ENCODE measurements around the gene ALDH3B1. TPM values are rescaled to one million over a fixed set of nuclear protein-coding genes. Genes with fewer than 3 reads are reported as not detected.

Gene ALDH3B1
- total RNA-seq, 1 experiment from 2014 or later: 59.8 TPM

DNA sequence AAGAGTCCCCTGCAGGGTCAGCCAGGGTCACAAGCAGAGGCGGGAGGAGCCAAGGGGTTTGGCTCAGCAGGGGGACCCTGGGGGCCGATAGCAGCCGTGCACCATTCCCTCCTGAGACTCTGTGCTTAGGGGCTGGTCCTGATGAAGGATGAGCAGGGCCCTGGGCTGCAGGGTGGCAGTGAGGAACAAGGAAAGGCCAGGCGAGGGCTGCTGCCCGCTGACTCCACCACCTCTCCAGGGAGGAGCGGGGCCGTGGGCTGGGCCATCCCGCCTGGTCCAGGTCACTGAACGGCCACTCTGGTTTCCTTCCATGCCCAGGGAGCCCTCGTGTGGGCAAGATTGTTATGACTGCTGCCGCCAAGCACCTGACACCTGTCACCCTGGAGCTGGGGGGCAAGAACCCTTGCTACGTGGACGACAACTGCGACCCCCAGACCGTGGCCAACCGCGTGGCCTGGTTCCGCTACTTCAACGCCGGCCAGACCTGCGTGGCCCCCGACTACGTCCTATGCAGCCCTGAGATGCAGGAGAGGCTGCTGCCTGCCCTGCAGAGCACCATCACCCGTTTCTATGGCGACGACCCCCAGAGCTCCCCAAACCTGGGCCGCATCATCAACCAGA lies 11.2 kb downstream of the ALDH3B1 start:
- H3K4me1 ChIP-seq (replicated peaks): peaks cover 19% of the 10 kb centered on the region
- peaks cover 35% of the 10 kb centered on the region for H3K36me3 ChIP-seq
- H3K27ac ChIP-seq: no peak overlapping the region
- no peaks in the 10 kb centered on the region for H3K9me3 ChIP-seq (replicated peaks)
- DNase-seq (ENCODE audit: low read depth in 1 of 2, low spot score in 2 of 2): peak in 1 of 2 experiments; percentile 40
- H3K4me3 ChIP-seq: no peak overlapping the region
- H3K27me3 ChIP-seq (replicated peaks): no peaks in the 10 kb centered on the region

DNA sequence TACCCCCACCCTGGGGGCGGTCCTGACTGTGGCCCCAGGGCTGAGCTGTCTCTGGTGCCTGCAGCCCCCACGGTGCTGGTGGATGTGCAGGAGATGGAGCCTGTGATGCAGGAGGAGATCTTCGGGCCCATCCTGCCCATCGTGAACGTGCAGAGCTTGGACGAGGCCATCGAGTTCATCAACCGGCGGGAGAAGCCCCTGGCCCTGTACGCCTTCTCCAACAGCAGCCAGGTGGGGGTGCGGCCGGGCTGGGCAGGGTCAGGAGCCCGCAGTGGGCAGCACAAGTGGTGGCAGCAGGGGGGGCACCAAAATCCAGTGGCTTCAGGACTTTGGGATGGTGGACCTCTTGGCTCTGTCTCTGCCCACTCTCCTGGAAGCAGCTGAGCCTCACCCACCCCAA lies 12.4 kb downstream of the ALDH3B1 start:
- Histone ChIP-seq H3K36me3 (peaks cover 46% of the 10 kb centered on the region), H3K4me1 (replicated peaks) (peaks cover 25% of the 10 kb centered on the region), H3K9me3 (replicated peaks) (no peaks in the 10 kb centered on the region), H3K27me3 (replicated peaks) (no peaks in the 10 kb centered on the region), H3K27ac (no peak overlapping the region), H3K4me3 (no peak overlapping the region)
- DNase-seq (ENCODE audit: low read depth in 1 of 2, low spot score in 2 of 2): no peak

DNA sequence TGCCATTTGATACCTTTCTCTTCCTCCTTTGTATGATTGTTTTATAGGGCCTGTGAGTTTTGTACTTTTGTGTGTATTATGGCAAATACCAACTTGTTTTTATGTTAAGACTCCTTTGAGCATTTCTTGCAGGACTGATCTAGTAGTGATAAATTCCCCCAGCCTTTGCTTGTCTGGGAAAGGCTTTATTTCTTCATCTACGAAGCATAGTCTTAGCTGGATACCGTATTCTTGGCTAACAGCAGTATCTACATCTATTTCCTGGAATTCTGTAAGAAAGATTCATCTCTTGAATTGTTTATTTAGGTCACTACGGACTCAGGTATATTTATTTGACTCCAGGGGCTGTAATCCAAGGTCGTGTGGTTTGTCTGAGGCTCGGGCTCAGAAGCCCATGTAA lies 14.4 kb downstream of the ALDH3B1 start:
- Histone ChIP-seq H3K36me3 (peaks cover 57% of the 10 kb centered on the region), H3K27ac (no peak overlapping the region), H3K27me3 (replicated peaks) (no peaks in the 10 kb centered on the region), H3K4me1 (replicated peaks) (peaks cover 44% of the 10 kb centered on the region), H3K4me3 (no peak overlapping the region), H3K9me3 (replicated peaks) (no peaks in the 10 kb centered on the region)
- DNase-seq (ENCODE audit: low read depth in 1 of 2, low spot score in 2 of 2): no peak

DNA sequence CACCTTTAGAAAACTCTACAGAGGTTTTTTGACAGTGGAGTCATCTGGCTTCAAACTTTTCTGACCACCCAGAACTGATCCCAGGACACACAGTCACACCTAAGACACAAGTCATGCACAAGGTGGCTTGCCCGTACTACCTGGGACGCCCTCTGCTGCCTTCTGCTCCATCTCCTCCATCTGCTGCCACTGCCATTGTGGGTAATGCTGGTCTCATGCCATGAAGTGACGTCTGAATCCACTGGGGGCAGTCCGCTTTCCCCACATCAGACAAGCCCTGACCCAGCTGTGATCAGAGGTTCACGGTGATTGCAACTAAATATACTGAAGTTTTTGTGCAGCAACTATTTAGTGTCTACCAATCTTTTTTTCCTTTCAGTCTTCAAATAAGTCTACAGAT lies 14.9 kb downstream of the ALDH3B1 start:
- Histone ChIP-seq H3K27me3 (replicated peaks) (no peaks in the 10 kb centered on the region), H3K4me3 (no peak overlapping the region), H3K4me1 (replicated peaks) (peaks cover 48% of the 10 kb centered on the region), H3K36me3 (peaks cover 57% of the 10 kb centered on the region), H3K27ac (no peak overlapping the region), H3K9me3 (replicated peaks) (no peaks in the 10 kb centered on the region)
- no peak for DNase-seq (ENCODE audit: low read depth in 1 of 2, low spot score in 2 of 2)

DNA sequence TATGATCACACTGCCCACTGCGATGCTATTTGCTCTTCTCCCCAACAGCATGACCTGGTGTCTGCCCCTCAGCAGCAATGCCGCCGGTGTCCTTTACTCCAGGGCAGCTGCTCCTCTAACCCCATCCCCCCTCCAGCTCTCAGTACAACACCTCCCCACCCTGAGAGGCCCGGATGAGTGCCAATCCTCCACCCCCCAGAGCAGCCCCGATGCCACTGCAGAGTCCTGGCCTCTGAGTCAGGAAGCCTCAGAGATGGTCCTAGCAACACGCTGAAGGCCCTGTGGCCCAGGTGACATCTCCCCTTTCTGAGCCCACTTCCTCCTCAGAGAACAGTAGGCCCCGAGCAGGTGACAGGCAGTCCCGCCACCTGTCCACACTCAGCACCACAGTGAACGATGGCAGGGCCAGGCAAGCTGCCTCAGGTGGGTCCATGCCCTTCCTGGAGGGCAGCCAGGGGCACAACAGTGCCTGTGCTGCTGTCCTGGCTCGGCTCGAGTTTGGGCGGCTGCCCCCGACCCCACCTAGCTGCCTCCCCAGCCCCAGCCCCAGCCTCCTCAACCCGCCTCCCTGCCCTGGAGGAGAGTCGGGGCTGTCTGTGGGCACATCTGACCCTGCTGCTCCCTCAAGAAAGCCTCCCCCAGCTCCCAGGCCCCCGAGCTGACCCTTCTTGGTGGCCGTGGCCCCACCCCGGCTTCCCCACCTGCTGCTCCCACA lies 16.4 kb downstream of the ALDH3B1 start:
- no peaks in the 10 kb centered on the region for H3K27me3 ChIP-seq (replicated peaks)
- no peaks in the 10 kb centered on the region for H3K9me3 ChIP-seq (replicated peaks)
- H3K4me3 ChIP-seq: no peak overlapping the region
- no peak overlapping the region for H3K27ac ChIP-seq
- DNase-seq (ENCODE audit: low read depth in 1 of 2, low spot score in 2 of 2): no peak
- H3K4me1 ChIP-seq (replicated peaks): peaks cover 45% of the 10 kb centered on the region
- peaks cover 65% of the 10 kb centered on the region for H3K36me3 ChIP-seq

DNA sequence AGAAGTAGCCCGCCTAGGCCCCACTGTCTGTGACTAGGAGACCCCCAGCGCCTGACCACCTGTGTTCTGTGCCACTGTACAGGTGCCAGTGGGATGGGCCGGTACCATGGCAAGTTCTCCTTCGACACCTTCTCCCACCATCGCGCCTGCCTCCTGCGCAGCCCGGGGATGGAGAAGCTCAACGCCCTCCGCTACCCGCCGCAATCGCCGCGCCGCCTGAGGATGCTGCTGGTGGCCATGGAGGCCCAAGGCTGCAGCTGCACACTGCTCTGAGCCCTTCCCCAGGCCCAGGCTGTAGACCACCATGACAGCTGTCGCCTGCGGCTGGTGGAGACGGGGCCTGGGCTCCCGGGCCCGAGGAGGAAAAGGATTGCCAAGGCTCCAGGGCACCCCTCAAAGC lies 17.5 kb downstream of the ALDH3B1 start:
- no peaks in the 10 kb centered on the region for H3K9me3 ChIP-seq (replicated peaks)
- H3K27me3 ChIP-seq (replicated peaks): no peaks in the 10 kb centered on the region
- peaks cover 70% of the 10 kb centered on the region for H3K36me3 ChIP-seq
- H3K27ac ChIP-seq: peak overlapping the region; percentile 80
- DNase-seq (ENCODE audit: low read depth in 1 of 2, low spot score in 2 of 2): no peak
- peaks cover 51% of the 10 kb centered on the region for H3K4me1 ChIP-seq (replicated peaks)
- no peak overlapping the region for H3K4me3 ChIP-seq

DNA sequence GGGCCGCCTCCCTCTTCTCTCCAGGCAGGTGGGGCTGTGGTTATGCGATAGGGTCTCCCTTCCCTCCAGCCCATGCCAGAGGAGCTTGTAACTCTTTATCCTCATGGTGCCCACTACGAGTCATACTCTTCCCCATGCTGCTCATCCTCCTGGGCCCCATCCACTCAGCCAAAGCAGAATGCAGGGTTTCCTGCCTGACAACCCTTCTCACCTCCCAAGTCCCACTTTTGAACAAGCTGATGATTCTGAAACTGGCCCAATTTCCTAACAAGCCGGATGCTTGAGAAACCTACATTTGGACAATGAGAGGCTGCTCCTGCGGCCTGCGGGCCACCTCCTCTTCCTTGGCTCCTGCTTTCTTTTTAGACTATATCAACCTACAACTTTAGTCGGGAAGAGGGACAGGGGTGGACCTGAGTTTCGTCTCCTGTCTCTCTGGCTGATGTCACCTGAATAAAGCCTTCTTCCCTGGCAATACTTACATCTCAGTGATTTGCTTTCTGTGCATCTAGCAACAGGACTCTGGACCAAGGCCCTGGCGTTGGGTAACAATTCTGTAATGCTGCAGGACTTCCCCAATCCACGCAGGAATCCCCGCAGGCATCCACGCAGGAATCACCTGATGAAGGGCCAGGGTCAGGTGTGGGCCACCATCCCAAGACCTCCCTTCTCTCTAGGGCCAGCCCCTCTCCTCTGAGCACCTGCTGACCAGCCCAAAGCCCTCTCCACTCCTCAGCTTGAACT lies 18.8 kb downstream of the ALDH3B1 start:
- no peaks in the 10 kb centered on the region for H3K9me3 ChIP-seq (replicated peaks)
- H3K36me3 ChIP-seq: peaks cover 78% of the 10 kb centered on the region
- H3K27ac ChIP-seq: peak overlapping the region; percentile 80
- peaks cover 51% of the 10 kb centered on the region for H3K4me1 ChIP-seq (replicated peaks)
- peak in 1 of 2 experiments; percentile 51 for DNase-seq (ENCODE audit: low read depth in 1 of 2, low spot score in 2 of 2)
- no peaks in the 10 kb centered on the region for H3K27me3 ChIP-seq (replicated peaks)
- H3K4me3 ChIP-seq: no peak overlapping the region

DNA sequence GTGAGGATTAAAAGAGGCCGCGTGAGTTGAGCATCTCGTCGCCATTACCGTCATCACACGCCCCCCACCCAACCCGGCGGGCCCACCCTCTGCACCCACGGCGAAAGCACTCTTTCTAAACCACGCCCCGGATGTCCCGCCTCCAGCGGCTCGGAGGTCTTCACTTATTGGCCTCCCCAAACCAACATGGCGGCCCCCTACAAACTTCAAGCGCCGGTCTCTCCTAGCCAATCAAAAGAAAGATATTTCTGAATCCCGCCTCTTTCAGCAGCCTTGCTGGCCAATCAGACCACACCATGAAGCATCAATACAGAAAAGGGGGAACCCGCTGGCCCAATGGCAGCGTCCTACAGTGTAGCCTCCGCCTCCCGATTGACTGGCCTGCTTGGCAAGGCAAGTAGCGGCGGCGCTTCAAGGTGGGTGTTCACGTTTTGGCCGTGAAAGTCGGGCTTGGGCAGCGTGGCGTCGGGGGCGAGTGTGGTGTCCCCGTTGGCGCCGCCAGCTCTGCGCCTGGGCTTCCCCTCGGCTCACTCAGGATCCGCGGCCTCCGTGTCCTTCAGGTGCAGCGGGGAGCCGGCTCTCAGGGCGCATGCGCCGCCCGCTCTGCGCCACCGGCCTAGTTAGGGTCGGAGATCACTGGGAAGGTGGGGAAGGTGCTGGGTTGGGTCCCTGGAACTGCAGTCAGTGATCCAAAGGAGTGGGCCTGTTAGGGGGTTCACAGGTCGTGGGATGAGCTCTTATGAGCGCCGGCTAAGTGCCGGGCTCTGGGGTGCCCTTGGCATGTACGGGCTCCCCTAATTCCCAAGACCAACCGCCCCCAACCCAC lies 20.4 kb downstream of the ALDH3B1 start, which contains the start of gene NDUFS8:
TSS of gene NDUFS8 (plus strand) at position 364 of the 826 bp plus-strand sequence. CDS start 1,471 bp downstream, outside the sequence.
- H3K27me3 ChIP-seq (replicated peaks): no peaks in the 10 kb centered on the region
- H3K4me1 ChIP-seq (replicated peaks): peaks cover 44% of the 10 kb centered on the region
- peak within 1 kb of the TSS; percentile 40 for H3K27ac ChIP-seq
- H3K4me3 ChIP-seq: peak within 1 kb of the TSS; percentile 73
- H3K36me3 ChIP-seq: peaks cover 76% of the 10 kb centered on the region
- DNase-seq (ENCODE audit: low read depth in 1 of 2, low spot score in 2 of 2): peak; percentile 99 to 100
- no peaks in the 10 kb centered on the region for H3K9me3 ChIP-seq (replicated peaks)

DNA sequence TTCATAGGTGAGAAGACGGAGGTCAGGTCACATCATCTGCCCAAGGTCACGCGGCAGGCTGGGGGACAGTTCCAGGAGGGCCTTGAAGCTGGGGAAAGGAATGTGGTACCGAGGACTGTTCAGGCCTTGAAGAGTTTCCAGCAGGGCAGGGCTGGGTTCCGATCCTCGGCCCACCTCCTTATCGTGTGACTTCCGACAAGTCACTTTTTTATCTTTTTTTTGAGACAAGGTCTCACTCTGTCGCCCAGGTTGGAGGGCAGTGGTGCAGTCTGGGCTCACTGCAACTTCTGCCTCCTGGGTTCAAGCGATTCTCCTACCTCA lies 21.0 kb downstream of the ALDH3B1 start:
- H3K4me1 ChIP-seq (replicated peaks): peaks cover 42% of the 10 kb centered on the region
- peak overlapping the region; percentile 73 for H3K4me3 ChIP-seq
- H3K36me3 ChIP-seq: peaks cover 73% of the 10 kb centered on the region
- H3K9me3 ChIP-seq (replicated peaks): no peaks in the 10 kb centered on the region
- DNase-seq (ENCODE audit: low read depth in 1 of 2, low spot score in 2 of 2): no peak
- no peaks in the 10 kb centered on the region for H3K27me3 ChIP-seq (replicated peaks)
- peak overlapping the region; percentile 40 for H3K27ac ChIP-seq

DNA sequence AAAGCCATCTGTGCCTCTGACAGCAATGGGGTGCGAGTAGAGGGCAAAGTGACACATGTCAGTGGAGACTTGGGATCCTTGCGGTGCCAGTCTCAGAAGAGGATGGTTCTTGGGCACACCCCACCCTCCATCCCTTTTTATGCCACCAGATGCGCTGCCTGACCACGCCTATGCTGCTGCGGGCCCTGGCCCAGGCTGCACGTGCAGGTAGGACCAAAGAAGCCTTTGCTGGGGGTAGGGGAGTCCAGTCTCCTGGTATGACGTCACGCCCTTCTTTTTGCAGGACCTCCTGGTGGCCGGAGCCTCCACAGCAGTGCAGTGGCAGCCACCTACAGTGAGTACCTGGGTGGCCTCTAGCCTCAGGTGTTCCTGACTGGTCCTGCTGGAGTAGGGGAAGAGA lies 21.9 kb downstream of the ALDH3B1 start:
- no peak for DNase-seq (ENCODE audit: low read depth in 1 of 2, low spot score in 2 of 2)
- peak overlapping the region; percentile 73; the same call in 1 of the 2 replicates for H3K4me3 ChIP-seq
- no peaks in the 10 kb centered on the region for H3K9me3 ChIP-seq (replicated peaks)
- H3K36me3 ChIP-seq: peaks cover 74% of the 10 kb centered on the region
- H3K27ac ChIP-seq: no peak overlapping the region
- H3K4me1 ChIP-seq (replicated peaks): peaks cover 42% of the 10 kb centered on the region
- no peaks in the 10 kb centered on the region for H3K27me3 ChIP-seq (replicated peaks)

DNA sequence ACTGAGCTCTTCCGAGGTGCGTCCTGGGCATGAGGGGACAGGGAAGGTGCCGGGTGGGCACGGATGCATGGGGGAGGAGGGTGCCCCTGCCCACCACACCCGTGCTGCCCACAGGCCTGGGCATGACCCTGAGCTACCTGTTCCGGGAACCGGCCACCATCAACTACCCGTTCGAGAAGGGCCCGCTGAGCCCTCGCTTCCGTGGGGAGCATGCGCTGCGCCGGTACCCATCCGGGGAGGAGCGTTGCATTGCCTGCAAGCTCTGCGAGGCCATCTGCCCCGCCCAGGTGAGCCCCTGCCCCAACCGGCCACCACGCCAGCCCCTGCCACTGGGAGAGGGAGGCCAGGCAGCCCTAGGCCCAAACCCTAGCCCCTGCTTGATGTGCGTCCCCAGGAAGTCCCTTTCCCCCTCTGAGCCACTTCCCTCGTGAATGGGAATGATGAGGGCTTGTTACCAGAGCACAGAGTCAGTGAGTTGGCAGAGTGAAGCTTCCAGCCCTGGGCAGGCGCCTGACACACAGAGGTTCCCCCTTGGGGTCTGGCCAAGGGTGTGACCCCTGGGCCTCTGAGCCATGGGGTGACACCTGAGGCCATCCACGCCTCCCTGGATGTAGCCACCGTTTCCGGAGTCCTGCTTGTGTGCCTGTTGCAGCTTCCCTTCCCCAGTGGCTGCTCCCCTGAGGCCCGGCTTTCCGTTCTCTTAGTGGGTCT lies 23.0 kb downstream of the ALDH3B1 start:
- no peak overlapping the region for H3K27ac ChIP-seq
- peaks cover 67% of the 10 kb centered on the region for H3K36me3 ChIP-seq
- DNase-seq (ENCODE audit: low read depth in 1 of 2, low spot score in 2 of 2): no peak
- no peaks in the 10 kb centered on the region for H3K9me3 ChIP-seq (replicated peaks)
- peaks cover 35% of the 10 kb centered on the region for H3K4me1 ChIP-seq (replicated peaks)
- H3K27me3 ChIP-seq (replicated peaks): no peaks in the 10 kb centered on the region
- no peak overlapping the region for H3K4me3 ChIP-seq

DNA sequence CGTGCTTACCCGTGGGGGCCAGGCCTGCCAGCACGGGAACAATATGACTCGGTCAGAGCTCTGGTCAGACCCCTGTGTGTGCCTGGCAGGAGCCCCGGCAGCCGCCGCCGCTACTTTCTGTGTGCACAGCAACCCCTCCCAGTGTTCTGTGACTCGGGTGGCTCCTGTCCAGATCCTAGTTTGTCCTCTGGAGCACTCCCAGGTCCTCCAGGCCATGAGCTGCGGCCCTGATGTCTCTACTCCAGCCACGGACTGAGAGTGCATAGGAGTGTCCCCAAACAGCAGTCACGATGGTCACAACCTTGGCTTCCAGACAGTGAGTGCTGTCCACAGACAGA lies 23.6 kb downstream of the ALDH3B1 start:
- Histone ChIP-seq H3K9me3 (replicated peaks) (no peaks in the 10 kb centered on the region), H3K27me3 (replicated peaks) (no peaks in the 10 kb centered on the region), H3K4me1 (replicated peaks) (peaks cover 35% of the 10 kb centered on the region), H3K4me3 (no peak overlapping the region), H3K36me3 (peaks cover 66% of the 10 kb centered on the region), H3K27ac (no peak overlapping the region)
- DNase-seq (ENCODE audit: low read depth in 1 of 2, low spot score in 2 of 2): no peak

DNA sequence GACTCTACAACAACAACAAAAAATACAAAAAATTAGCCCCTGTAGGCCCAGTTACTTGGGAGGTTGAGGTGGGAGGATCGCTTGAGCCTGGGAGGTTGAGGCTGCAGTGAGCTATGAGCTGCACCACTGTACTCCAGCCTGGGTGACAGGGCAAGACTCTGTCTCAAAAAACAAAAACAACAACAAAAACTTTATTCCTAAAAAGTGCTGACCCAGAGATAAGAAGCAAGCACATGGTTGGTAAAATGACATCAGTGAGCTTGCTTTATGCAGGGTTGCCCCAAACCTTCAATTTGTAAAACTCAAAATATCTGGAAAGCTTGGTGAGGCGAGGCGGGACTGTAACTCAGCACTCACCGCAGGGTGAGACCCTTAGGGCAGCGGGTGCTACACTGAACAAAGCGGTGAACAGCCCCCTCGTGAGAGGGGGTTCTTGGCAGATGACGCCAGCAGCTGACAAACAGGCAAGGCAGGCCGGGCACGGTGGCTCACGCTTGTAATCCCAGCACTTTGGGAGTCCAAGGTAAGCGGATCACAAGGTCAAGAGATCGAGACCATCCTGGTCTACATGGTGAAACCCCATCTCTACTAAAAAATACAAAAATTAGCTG lies 25.2 kb downstream of the ALDH3B1 start:
- no peak overlapping the region for H3K27ac ChIP-seq
- no peak overlapping the region for H3K4me3 ChIP-seq
- H3K9me3 ChIP-seq (replicated peaks): no peaks in the 10 kb centered on the region

More for the DNA sequence above, 25.2 kb downstream of the ALDH3B1 start:
- Histone ChIP-seq H3K4me1 (replicated peaks) (peaks cover 40% of the 10 kb centered on the region), H3K36me3 (peaks cover 71% of the 10 kb centered on the region), H3K27me3 (replicated peaks) (no peaks in the 10 kb centered on the region)
- no peak for DNase-seq (ENCODE audit: low read depth in 1 of 2, low spot score in 2 of 2)
